H9 (cell line): Measurements from ENCODE around the gene TAF3. TPM values are rescaled to one million over a fixed set of nuclear protein-coding genes. Genes with fewer than 3 reads are reported as not detected.

ENCODE experiments used
- DNase-seq: peaks from one replicate; pipeline ENCODE4 v3.0.0-alpha.2; 2017
- H2AFZ ChIP-seq: one replicate; pipeline ENCODE4 v1.6.1; 2013; ENCODE audit warnings: mild to moderate bottlenecking, low read length, control low read depth, moderate library complexity
- H2AK5ac ChIP-seq: 2 replicates; pipeline ENCODE4 v1.6.1; 2013; ENCODE audit warnings: low read length, control low read depth, mixed read lengths; ENCODE audit not compliant: insufficient read length
- H2BK120ac ChIP-seq: one replicate; pipeline ENCODE4 v1.6.1; 2013; ENCODE audit warnings: low read depth, mild to moderate bottlenecking, low read length, control low read depth, inconsistent platforms; ENCODE audit not compliant: poor library complexity, severe bottlenecking
- H2BK12ac ChIP-seq: 2 replicates; pipeline ENCODE4 v1.6.1; 2013; ENCODE audit warnings: low read length, control low read depth, mixed read lengths, low read depth; ENCODE audit not compliant: insufficient read length
- H2BK15ac ChIP-seq: 2 replicates; pipeline ENCODE4 v1.6.1; 2013; ENCODE audit warnings: low read depth, low read length, control low read depth
- H2BK20ac ChIP-seq: one replicate; pipeline ENCODE4 v1.6.1; 2013; ENCODE audit warnings: low read depth, mild to moderate bottlenecking, low read length, control low read depth, inconsistent platforms; ENCODE audit not compliant: poor library complexity, severe bottlenecking
- H2BK5ac ChIP-seq: 2 replicates; pipeline ENCODE4 v1.6.1; 2013; ENCODE audit warnings: low read length, control low read depth, mixed read lengths; ENCODE audit not compliant: insufficient read length
- H3K14ac ChIP-seq: 2 replicates; pipeline ENCODE4 v1.6.1; 2013; ENCODE audit warnings: low read length, control low read depth; ENCODE audit not compliant: insufficient read depth
- H3K18ac ChIP-seq: 2 replicates; pipeline ENCODE4 v1.6.1; 2013; ENCODE audit warnings: low read depth, mild to moderate bottlenecking, mixed read lengths, low read length, control low read depth; ENCODE audit not compliant: insufficient read length
- H3K23ac ChIP-seq: 2 replicates; pipeline ENCODE4 v1.6.1; 2013; ENCODE audit warnings: low read length, control low read depth, mixed read lengths, low read depth; ENCODE audit not compliant: insufficient read length
- H3K23me2 ChIP-seq: 2 replicates; pipeline ENCODE4 v1.6.1; 2013; ENCODE audit warnings: low read depth, mild to moderate bottlenecking, mixed read lengths, low read length, control low read depth; ENCODE audit not compliant: insufficient read length, poor library complexity, severe bottlenecking
- H3K27ac ChIP-seq: 2 replicates; pipeline ENCODE4 v1.5.1; 2013; ENCODE audit warnings: low read length, control low read depth, mixed read lengths, low read depth; ENCODE audit not compliant: insufficient read length
- H3K27me3 ChIP-seq: 2 replicates; pipeline ENCODE4 v1.6.1; 2013; ENCODE audit warnings: low read length, control low read depth, inconsistent platforms; ENCODE audit not compliant: insufficient read depth
- H3K4ac ChIP-seq: 2 replicates; pipeline ENCODE4 v1.6.1; 2013; ENCODE audit warnings: low read depth, mild to moderate bottlenecking, control low read depth, inconsistent platforms, low read length, moderate library complexity
- H3K4me1 ChIP-seq: 2 replicates; pipeline ENCODE4 v1.6.1; 2013; ENCODE audit warnings: low read length, control low read depth, inconsistent platforms; ENCODE audit not compliant: insufficient read depth
- H3K4me2 ChIP-seq: 2 replicates; pipeline ENCODE4 v1.6.1; 2013; ENCODE audit warnings: low read length, control low read depth, mixed read lengths; ENCODE audit not compliant: insufficient read length, insufficient read depth
- H3K56ac ChIP-seq: 2 replicates; pipeline ENCODE4 v1.6.1; 2013; ENCODE audit warnings: low read depth, mild to moderate bottlenecking, mixed read lengths, low read length, control low read depth; ENCODE audit not compliant: insufficient read length
- H3K79me1 ChIP-seq: 2 replicates; pipeline ENCODE4 v1.6.1; 2013; ENCODE audit warnings: low read depth, mild to moderate bottlenecking, moderate library complexity, low read length, control low read depth, inconsistent platforms; ENCODE audit not compliant: insufficient read depth, poor library complexity, severe bottlenecking
- H3K79me2 ChIP-seq: 2 replicates; pipeline ENCODE4 v1.6.1; 2013; ENCODE audit warnings: low read length, control low read depth, inconsistent platforms; ENCODE audit not compliant: insufficient read depth
- H3K9ac ChIP-seq: 2 replicates; pipeline ENCODE4 v1.6.1; 2013; ENCODE audit warnings: low read length, control low read depth, mixed read lengths; ENCODE audit not compliant: insufficient read length; ENCODE audit errors: extremely low read depth
- H3K9me3 ChIP-seq: one replicate; pipeline ENCODE4 v1.6.1; 2013; ENCODE audit warnings: low read depth, low read length, inconsistent platforms; ENCODE audit not compliant: control insufficient read depth
- H3T11ph ChIP-seq: one replicate; pipeline ENCODE4 v1.6.1; 2013; ENCODE audit warnings: mild to moderate bottlenecking, low read length, control low read depth, inconsistent platforms
- H4K20me1 ChIP-seq: one replicate; pipeline ENCODE4 v1.6.1; 2013; ENCODE audit not compliant: control insufficient read depth, insufficient read length, insufficient read depth
- H4K5ac ChIP-seq: 2 replicates; pipeline ENCODE4 v1.6.1; 2013; ENCODE audit warnings: low read depth, mild to moderate bottlenecking, mixed read lengths, low read length, control low read depth; ENCODE audit not compliant: insufficient read length
- H4K8ac ChIP-seq: replicated peaks from 2 replicates; pipeline ENCODE4 v1.6.1; 2013; ENCODE audit warnings: low read length, control low read depth, mixed read lengths, low read depth; ENCODE audit not compliant: insufficient read length
- H4K91ac ChIP-seq: 2 replicates; pipeline ENCODE4 v1.6.1; 2013; ENCODE audit warnings: low read depth, mild to moderate bottlenecking, moderate library complexity, mixed read lengths, low read length, control low read depth; ENCODE audit not compliant: insufficient read length
- H3K27ac Mint-ChIP-seq, 3 experiments: 2 replicates in 2 of 3; 3 replicates in 1 of 3; pipeline ENCODE4 v1.8.0; 2020 to 2021; ENCODE audit warnings: mixed read lengths in 3 of 3, mild to moderate bottlenecking in 1 of 3, moderate library complexity in 1 of 3
- H3K27me3 Mint-ChIP-seq: 2 replicates; pipeline ENCODE4 v1.8.0; 2021; ENCODE audit warnings: low read depth, mild to moderate bottlenecking, moderate library complexity, mixed read lengths
- H3K36me3 Mint-ChIP-seq, 3 experiments: 2 replicates in 2 of 3; 3 replicates in 1 of 3; pipeline ENCODE4 v1.8.0; 2020 to 2021; ENCODE audit warnings: low read depth in 3 of 3, mixed read lengths in 3 of 3; ENCODE audit not compliant: insufficient read depth in 1 of 3
- H3K4me1 Mint-ChIP-seq, 2 experiments: 2 replicates each; pipeline ENCODE4 v1.8.0; 2020; ENCODE audit warnings: mixed read lengths in 2 of 2
- H3K4me3 Mint-ChIP-seq, 2 experiments: 2 replicates in 1 of 2; 3 replicates in 1 of 2; pipeline ENCODE4 v1.8.0; 2020 to 2021; ENCODE audit warnings: mild to moderate bottlenecking in 2 of 2, mixed read lengths in 2 of 2, moderate library complexity in 1 of 2
- H3K9me3 Mint-ChIP-seq, 2 experiments: 2 replicates in 1 of 2; 3 replicates in 1 of 2; pipeline ENCODE4 v1.8.0; 2020; ENCODE audit warnings: mild to moderate bottlenecking in 2 of 2, mixed read lengths in 2 of 2, moderate library complexity in 1 of 2
- WGBS: extraction: QIAGEN DNeasy Blood & Tissue Kit; methylation state at CpG from one replicate; pipeline ENCODE4 v1.1.7; 2013; ENCODE audit warnings: missing lambda C conversion rate, low lambda C conversion rate, mixed read lengths; ENCODE audit not compliant: insufficient read length; ENCODE audit errors: extremely low coverage; 5-methylcytosine and 5-hydroxymethylcytosine counted together
- total RNA-seq: library from RNA; stranded (reverse); gene quantifications from 2 replicates; pipeline ENCODE4 v1.2.1, GENCODE V29; 2021
- TF ChIP-seq, protein P1 (sequence below): fragments of 200-600 bp; sonication (generic); conservative IDR thresholded peaks from 3 replicates; pipeline ENCODE4 v1.8.0; 2021; ENCODE audit warnings: antibody characterized with exemption, mild to moderate bottlenecking

Gene TAF3
- total RNA-seq, 1 experiment from 2014 or later: 10.2 TPM

DNA sequence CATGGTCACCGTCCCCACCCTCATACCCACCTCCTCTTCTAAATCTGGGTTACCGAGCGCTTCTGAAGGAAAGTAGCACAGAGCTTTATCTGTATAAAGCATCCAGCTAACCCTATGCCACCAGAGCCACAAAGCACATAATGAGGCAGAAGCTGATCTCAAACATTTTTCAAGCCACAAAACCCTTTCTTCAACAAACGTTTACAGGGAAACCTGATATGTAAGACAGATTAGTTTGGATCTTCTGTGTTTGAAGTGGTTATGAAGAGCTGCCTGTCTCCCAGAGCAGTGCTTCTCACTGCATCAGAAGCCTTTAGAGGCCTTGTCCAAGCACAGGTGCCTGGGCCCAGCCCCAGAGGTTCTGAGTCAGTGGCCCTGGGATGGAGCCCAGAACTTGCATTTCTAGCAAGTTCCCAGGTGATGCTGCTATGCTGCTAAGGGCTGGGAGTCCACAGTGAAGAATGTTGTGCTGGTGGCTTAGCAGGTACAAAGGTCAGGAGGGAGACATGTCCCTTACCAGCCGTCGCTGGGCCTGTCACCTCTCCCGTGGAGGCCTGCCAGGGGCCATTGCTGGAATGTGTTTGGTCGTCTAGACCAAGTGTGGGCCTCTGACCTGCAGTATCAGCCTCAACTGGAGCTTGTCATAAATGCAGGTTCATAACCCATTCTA lies 90.4 kb downstream of the TAF3 start:
- Histone ChIP-seq H3K79me1 (no peaks in the 10 kb centered on the region), H2AK5ac (no peak overlapping the region), H2BK120ac (no peak overlapping the region), H2BK12ac (no peak overlapping the region), H3K23ac (no peak overlapping the region), H2BK5ac (no peak overlapping the region), H3K4me2 (no peak overlapping the region), H3K9me3 (no peaks in the 10 kb centered on the region), H3K14ac (no peak overlapping the region), H3T11ph (no peak overlapping the region), H3K27ac (no peak overlapping the region), H4K91ac (no peak overlapping the region), H3K4ac (no peak overlapping the region), H3K56ac (no peak overlapping the region), H2BK20ac (no peak overlapping the region), H2BK15ac (no peak overlapping the region), H3K4me1 (no peaks in the 10 kb centered on the region), H4K20me1 (no peaks in the 10 kb centered on the region), H3K27me3 (no peaks in the 10 kb centered on the region), H3K18ac (no peak overlapping the region), H3K9ac (no peak overlapping the region), H3K23me2 (no peaks in the 10 kb centered on the region), H2AFZ (no peak overlapping the region), H3K79me2 (0 out of 2 replicates have a peak, but pooled peaks cover 1% of the 10 kb centered on the region), H4K8ac (no peak overlapping the region), H4K5ac (no peak overlapping the region)
- H3K4me3 Mint-ChIP-seq: no peak overlapping the region
- WGBS: no CpG with 5 or more reads among the region's 8 CpGs
- H3K36me3 Mint-ChIP-seq: no peaks in the 10 kb centered on the region
- peaks cover 15 to 24% of the 10 kb centered on the region in 2 experiments for H3K4me1 Mint-ChIP-seq
- TF ChIP-seq, protein P1, sequence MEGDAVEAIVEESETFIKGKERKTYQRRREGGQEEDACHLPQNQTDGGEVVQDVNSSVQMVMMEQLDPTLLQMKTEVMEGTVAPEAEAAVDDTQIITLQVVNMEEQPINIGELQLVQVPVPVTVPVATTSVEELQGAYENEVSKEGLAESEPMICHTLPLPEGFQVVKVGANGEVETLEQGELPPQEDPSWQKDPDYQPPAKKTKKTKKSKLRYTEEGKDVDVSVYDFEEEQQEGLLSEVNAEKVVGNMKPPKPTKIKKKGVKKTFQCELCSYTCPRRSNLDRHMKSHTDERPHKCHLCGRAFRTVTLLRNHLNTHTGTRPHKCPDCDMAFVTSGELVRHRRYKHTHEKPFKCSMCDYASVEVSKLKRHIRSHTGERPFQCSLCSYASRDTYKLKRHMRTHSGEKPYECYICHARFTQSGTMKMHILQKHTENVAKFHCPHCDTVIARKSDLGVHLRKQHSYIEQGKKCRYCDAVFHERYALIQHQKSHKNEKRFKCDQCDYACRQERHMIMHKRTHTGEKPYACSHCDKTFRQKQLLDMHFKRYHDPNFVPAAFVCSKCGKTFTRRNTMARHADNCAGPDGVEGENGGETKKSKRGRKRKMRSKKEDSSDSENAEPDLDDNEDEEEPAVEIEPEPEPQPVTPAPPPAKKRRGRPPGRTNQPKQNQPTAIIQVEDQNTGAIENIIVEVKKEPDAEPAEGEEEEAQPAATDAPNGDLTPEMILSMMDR: no peak
- H3K9me3 Mint-ChIP-seq: no peaks in the 10 kb centered on the region
- H3K27ac Mint-ChIP-seq: no peak overlapping the region
- DNase-seq: no peak
- H3K27me3 Mint-ChIP-seq: no peaks in the 10 kb centered on the region
